Measurements from ENCODE around the gene IFT43. TPM values are rescaled to one million over a fixed set of nuclear protein-coding genes. Genes with fewer than 3 reads are reported as not detected.

The IFT43 gene
- total RNA-seq, 4 donors from 2014 or later: 8.7 to 18.1 (median 14.2) TPM

GRCh38 chr14:76056128-76056527, 70.6 kb downstream of the IFT43 start:
- no peak for DNase-seq
- Histone ChIP-seq H3K4me3 (no peak overlapping the region), H3K9me3 (no peaks in the 10 kb centered on the region), H3K27ac (no peak overlapping the region), H3K27me3 (no peaks in the 10 kb centered on the region), H3K36me3 (peaks cover 0 to 9% of the 10 kb centered on the region in 2 donors), H3K4me1 (no peaks in the 10 kb centered on the region)
- TF ChIP-seq POLR2A (IDR thresholded peaks at IDR 0.05) (no peak), CTCF (IDR thresholded peaks at IDR 0.05 in 4 of 5, conservative IDR thresholded peaks at IDR 0.05 in 1 of 5) (peak in 1 of 5 experiments; percentile 33)
- ATAC-seq: no peak
- intact Hi-C loops (cut with DNase I; ENCODE audit: low total_unique reads): no loop called here
- in situ Hi-C loops (cut with MboI; ENCODE audit: low sequenced_read_pairs in 4 of 4): loop anchor here (10.0 to 25.0 kb wide), 3 partner anchors 299 to 581 kb away; no protein-coding TSS in a partner anchor

GRCh38 chr14:76057914-76058313, 72.4 kb downstream of the IFT43 start:
- H3K36me3 ChIP-seq: peaks cover 0 to 9% of the 10 kb centered on the region in 2 donors
- ATAC-seq: no peak
- intact Hi-C loops (cut with DNase I; ENCODE audit: low total_unique reads): no loop called here

GRCh38 chr14:76063327-76063726, 77.8 kb downstream of the IFT43 start:
- no peak for DNase-seq
- H3K9me3 ChIP-seq: no peaks in the 10 kb centered on the region
- H3K4me3 ChIP-seq: no peak overlapping the region
- in situ Hi-C loops (cut with MboI; ENCODE audit: low sequenced_read_pairs in 4 of 4): loop anchor here in 2 of 4 donors (25.0 kb wide), 1 partner anchor 574 kb away; no protein-coding TSS in a partner anchor
- no peak for TF ChIP-seq CTCF (IDR thresholded peaks at IDR 0.05 in 4 of 5, conservative IDR thresholded peaks at IDR 0.05 in 1 of 5)
- TF ChIP-seq POLR2A (IDR thresholded peaks at IDR 0.05): no peak
- intact Hi-C loops (cut with DNase I; ENCODE audit: low total_unique reads): no loop called here
- H3K27ac ChIP-seq: no peak overlapping the region
- H3K4me1 ChIP-seq: no peaks in the 10 kb centered on the region
- no peaks in the 10 kb centered on the region for H3K27me3 ChIP-seq
- H3K36me3 ChIP-seq: peaks cover 0 to 9% of the 10 kb centered on the region in 2 donors
- ATAC-seq: no peak

More at GRCh38 chr14:76057914-76058313, 72.4 kb downstream of the IFT43 start:
- Histone ChIP-seq H3K27me3 (no peaks in the 10 kb centered on the region), H3K9me3 (no peaks in the 10 kb centered on the region), H3K4me1 (no peaks in the 10 kb centered on the region), H3K27ac (no peak overlapping the region), H3K4me3 (no peak overlapping the region)
- in situ Hi-C loops (cut with MboI; ENCODE audit: low sequenced_read_pairs in 4 of 4): loop anchor here (10.0 to 25.0 kb wide), 3 partner anchors 297 to 579 kb away; no protein-coding TSS in a partner anchor
- no peak for TF ChIP-seq CTCF (IDR thresholded peaks at IDR 0.05 in 4 of 5, conservative IDR thresholded peaks at IDR 0.05 in 1 of 5)
- no peak for DNase-seq

- no peak for ATAC-seq
- no peak overlapping the region for H3K4me3 ChIP-seq
- DNase-seq: no peak
- no peaks in the 10 kb centered on the region for H3K9me3 ChIP-seq
- H3K27me3 ChIP-seq: no peaks in the 10 kb centered on the region
- in situ Hi-C loops (cut with MboI; ENCODE audit: low sequenced_read_pairs in 4 of 4) (loop anchor here in 2 of 4 donors (25.0 kb wide), 1 partner anchor 572 kb away; no protein-coding TSS in a partner anchor), intact Hi-C loops (cut with DNase I; ENCODE audit: low total_unique reads) (no loop called here)
- H3K4me1 ChIP-seq: no peaks in the 10 kb centered on the region
- TF ChIP-seq CTCF (IDR thresholded peaks at IDR 0.05 in 4 of 5, conservative IDR thresholded peaks at IDR 0.05 in 1 of 5) (no peak), POLR2A (IDR thresholded peaks at IDR 0.05) (no peak)
- H3K36me3 ChIP-seq: no peaks in the 10 kb centered on the region
- H3K27ac ChIP-seq: no peak overlapping the region
These were observed 80.0 kb downstream of the IFT43 start for GRCh38 chr14:76065519-76065918.

- Histone ChIP-seq H3K4me3 (no peak overlapping the region), H3K9me3 (no peaks in the 10 kb centered on the region), H3K27ac (no peak overlapping the region), H3K36me3 (no peaks in the 10 kb centered on the region), H3K4me1 (no peaks in the 10 kb centered on the region), H3K27me3 (no peaks in the 10 kb centered on the region)
- ATAC-seq (no peak), DNase-seq (no peak)
- in situ Hi-C loops (cut with MboI; ENCODE audit: low sequenced_read_pairs in 4 of 4) (loop anchor here in 2 of 4 donors (25.0 kb wide), 1 partner anchor 570 kb away; no protein-coding TSS in a partner anchor), intact Hi-C loops (cut with DNase I; ENCODE audit: low total_unique reads) (no loop called here)
- TF ChIP-seq CTCF (IDR thresholded peaks at IDR 0.05 in 4 of 5, conservative IDR thresholded peaks at IDR 0.05 in 1 of 5): no peak
- no peak for TF ChIP-seq POLR2A (IDR thresholded peaks at IDR 0.05)
These were observed 82.0 kb downstream of the IFT43 start for GRCh38 chr14:76067536-76067935.

Measured in gastrocnemius medialis (tissue), 4 donors.